Lower leg skin (tissue), 4 donors: ENCODE measurements around the gene RNMT. TPM values are rescaled to one million over a fixed set of nuclear protein-coding genes. Genes with fewer than 3 reads are reported as not detected.

Experiments used
- DNase-seq, 2 donors: peaks; one replicate each; pipeline ENCODE4 v3.0.0-alpha.2; 2019; ENCODE audit warnings: low spot score in 2 of 2
- H3K4me3 ChIP-seq: fragments of 200-600 bp; sonication (generic); 2 replicates; pipeline ENCODE4 v1.5.1; 2017; ENCODE audit warnings: mild to moderate bottlenecking, low read depth; ENCODE audit not compliant: poor library complexity, severe bottlenecking
- POLR2A ChIP-seq, 2 donors: fragments of 450-650 bp; IDR thresholded peaks; one replicate each; pipeline ENCODE4 v1.6.1; 2016 to 2017; ENCODE audit warnings: antibody characterized with exemption in 2 of 2, mild to moderate bottlenecking in 1 of 2, moderate library complexity in 1 of 2
- WGBS, 2 donors: methylation state at CpG; one replicate each; pipeline ENCODE4 v1.1.5; 2018; 5-methylcytosine and 5-hydroxymethylcytosine counted together
- intact Hi-C: fragments of 100-400 bp; cut with DNase I; formaldehyde crosslinking; loops from one replicate; pipeline ENCODE4 v1.15.0; 2023; ENCODE audit warnings: low total_unique reads
- total RNA-seq, 4 donors: library from RNA; depleted of rRNA; stranded (reverse); fragments of >200 nt; gene quantifications; one replicate each; pipeline ENCODE4 v1.1.0, GENCODE V29; 2016
- TF ChIP-seq, protein P1 (sequence below), 3 donors: fragments of 450-650 bp; IDR thresholded peaks; one replicate each; pipeline ENCODE4 v1.5.1; 2016; ENCODE audit warnings: antibody characterized with exemption in 3 of 3, mild to moderate bottlenecking in 3 of 3, moderate library complexity in 2 of 3

The RNMT gene
- total RNA-seq, 4 donors from 2014 or later: 19.3 to 24.2 (median 21.6) TPM

DNA sequence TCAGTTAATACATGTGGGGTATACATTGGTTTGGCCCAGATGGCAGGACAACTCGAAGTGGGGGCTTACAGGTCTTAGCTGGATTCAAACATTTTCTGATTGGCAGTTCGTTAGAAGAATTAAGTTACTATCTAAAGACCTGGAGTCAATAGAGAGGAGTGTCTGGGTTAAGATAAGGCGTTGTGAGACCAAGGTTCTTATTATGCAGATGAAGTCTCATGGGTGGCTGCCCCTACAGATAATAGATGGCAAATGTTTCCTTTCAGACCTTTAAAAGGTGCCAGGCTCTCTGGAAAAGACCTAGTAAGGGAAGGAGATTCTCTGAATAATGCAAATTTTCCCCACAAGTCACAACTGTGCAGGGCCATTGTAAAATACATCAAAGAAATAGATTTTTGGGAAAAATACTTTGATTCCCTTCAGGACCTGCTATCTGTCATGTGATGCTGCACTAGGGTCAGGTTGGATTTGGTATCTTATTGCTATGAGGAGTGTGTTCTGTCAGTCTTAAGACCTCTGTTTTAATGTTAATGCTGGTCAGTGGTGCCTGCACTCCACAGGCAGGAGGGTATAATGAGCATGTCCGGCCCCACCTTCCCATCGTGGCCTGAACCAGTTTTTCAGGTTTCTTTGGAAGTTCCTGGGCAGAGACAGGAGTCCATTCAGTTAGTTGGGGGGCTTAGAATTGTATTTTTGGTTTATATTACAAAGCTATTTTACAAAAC is 83.2 kb downstream of the RNMT start:
- WGBS, 2 donors: 36 to 38% methylated on average over 5 of the region's 5 CpGs
- intact Hi-C loops: no loop called here
- TF ChIP-seq, protein P1, sequence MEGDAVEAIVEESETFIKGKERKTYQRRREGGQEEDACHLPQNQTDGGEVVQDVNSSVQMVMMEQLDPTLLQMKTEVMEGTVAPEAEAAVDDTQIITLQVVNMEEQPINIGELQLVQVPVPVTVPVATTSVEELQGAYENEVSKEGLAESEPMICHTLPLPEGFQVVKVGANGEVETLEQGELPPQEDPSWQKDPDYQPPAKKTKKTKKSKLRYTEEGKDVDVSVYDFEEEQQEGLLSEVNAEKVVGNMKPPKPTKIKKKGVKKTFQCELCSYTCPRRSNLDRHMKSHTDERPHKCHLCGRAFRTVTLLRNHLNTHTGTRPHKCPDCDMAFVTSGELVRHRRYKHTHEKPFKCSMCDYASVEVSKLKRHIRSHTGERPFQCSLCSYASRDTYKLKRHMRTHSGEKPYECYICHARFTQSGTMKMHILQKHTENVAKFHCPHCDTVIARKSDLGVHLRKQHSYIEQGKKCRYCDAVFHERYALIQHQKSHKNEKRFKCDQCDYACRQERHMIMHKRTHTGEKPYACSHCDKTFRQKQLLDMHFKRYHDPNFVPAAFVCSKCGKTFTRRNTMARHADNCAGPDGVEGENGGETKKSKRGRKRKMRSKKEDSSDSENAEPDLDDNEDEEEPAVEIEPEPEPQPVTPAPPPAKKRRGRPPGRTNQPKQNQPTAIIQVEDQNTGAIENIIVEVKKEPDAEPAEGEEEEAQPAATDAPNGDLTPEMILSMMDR (IDR thresholded peaks at IDR 0.05): no peak
- TF ChIP-seq POLR2A (IDR thresholded peaks at IDR 0.05): no peak
- H3K4me3 ChIP-seq: no peak overlapping the region
- no peak for DNase-seq

DNA sequence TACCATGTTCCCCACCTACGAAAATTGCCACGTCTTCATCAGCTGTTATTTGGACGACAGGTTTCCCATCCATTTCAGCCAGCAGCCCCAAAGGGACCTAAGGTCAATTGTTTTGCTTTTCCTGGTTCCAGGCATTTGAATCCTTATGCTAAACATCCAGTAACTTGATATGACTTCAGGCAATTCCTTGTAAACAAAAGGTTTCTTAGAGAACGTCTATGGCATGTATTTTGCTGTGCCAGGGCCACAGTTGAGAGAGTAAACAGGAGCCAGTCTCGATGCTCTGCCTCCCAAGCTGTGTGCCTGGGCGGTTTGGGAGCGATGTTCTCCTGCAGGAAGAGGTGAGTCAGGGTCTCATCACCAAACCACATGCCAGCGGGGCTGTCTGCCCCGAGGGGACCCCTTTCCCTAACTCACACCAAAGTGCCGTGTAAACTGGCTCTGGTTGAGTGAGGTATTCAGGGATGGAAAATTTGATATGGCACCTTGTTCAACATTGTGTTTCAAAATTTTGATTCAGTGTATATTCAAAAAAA is 84.5 kb downstream of the RNMT start:
- 50% methylated on average over 10 of the region's 10 CpGs for WGBS, 2 donors
- TF ChIP-seq, protein P1 (IDR thresholded peaks at IDR 0.05): no peak
- no peak for TF ChIP-seq POLR2A (IDR thresholded peaks at IDR 0.05)
- H3K4me3 ChIP-seq: no peak overlapping the region
- intact Hi-C loops: no loop called here
- DNase-seq: peak in 1 of 2 donors; percentile 54

DNA sequence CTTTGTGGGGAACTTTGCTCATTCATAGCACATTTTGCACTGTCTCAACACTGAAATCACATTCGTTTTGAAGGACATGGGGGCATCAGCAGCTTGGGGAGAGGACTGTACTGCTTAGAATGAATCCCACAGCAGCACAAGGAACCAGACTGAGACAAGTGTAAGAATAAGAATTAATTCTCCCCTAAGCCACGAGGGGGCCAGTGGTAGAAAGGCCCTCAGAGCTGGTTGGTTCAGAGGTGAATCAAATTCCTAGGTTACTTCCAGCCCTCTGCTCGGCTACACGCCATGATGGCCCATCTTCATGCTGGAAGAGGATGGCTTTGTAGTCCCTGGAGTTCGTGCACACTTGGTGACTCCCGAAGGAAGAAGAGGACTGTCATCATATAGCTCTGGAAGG is 85.5 kb downstream of the RNMT start:
- intact Hi-C loops: no loop called here
- peak in 1 of 2 donors; percentile 53 for DNase-seq
- TF ChIP-seq, protein P1 (IDR thresholded peaks at IDR 0.05): no peak
- no peak for TF ChIP-seq POLR2A (IDR thresholded peaks at IDR 0.05)
- 56 to 64% methylated on average over 6 of the region's 6 CpGs for WGBS, 2 donors
- H3K4me3 ChIP-seq: no peak overlapping the region

DNA sequence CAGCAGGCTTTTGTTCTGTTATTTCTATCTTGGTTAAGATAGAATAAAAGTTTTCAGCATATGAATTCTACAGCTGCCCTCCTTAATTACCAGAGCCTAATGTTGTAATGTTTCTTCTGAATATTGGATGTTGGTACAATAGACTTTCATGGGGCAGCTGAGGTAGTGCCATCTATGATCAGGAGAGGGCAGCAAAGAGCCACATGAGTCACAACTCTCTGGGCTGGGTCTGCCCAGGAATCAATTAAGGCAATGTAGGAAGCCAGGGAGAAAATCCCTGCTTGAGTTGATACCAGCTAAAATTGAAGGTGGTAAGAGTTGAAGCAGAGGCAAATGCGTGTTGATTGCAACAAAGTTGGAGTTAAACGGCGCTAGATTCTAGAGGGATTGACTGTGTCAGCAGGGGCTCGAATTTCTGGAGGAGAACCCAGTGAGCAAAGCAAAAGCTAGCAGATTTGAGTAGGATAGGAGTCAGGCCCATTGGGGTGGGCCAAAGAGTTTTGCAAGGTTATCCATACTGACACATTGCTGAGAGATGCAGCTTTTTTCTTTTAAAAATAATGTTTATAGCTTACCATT is 86.9 kb downstream of the RNMT start:
- 24 to 30% methylated on average over 4 of the region's 4 CpGs for WGBS, 2 donors
- H3K4me3 ChIP-seq: no peak overlapping the region
- TF ChIP-seq POLR2A (IDR thresholded peaks at IDR 0.05): no peak
- TF ChIP-seq, protein P1 (IDR thresholded peaks at IDR 0.05): no peak
- intact Hi-C loops: no loop called here
- peak; percentile 66 to 92 for DNase-seq

Other genes with a start within 250 kb of the RNMT start
- gene FAM210A, start 115 bp upstream of the RNMT start, total RNA-seq: 1 to 10 TPM; 4.9 to 9.7 (median 6.3) TPM
- not detected for gene MC5R, start 97.5 kb downstream of the RNMT start, total RNA-seq
- not detected for gene MC2R, start 188.9 kb downstream of the RNMT start, total RNA-seq